OCI-LY7 (cell line): Measurements from ENCODE around the gene HABP4.

Experiments
- EZH2phosphoT487 ChIP-seq: fragments of 200-600 bp; sonication (generic); IDR thresholded peaks from 2 replicates; pipeline ENCODE4 v1.6.1; 2018; ENCODE audit warnings: low read depth, borderline replicate concordance, mild to moderate bottlenecking, mixed run types, antibody characterized with exemption, low read length, moderate library complexity, mixed read lengths
- TF ChIP-seq, protein P1 (sequence below): fragments of 200-600 bp; sonication (generic); conservative IDR thresholded peaks from 2 replicates; pipeline ENCODE4 v1.5.1; 2014; ENCODE audit warnings: mild to moderate bottlenecking, antibody characterized with exemption, low read length, moderate library complexity, mixed read lengths

DNA sequence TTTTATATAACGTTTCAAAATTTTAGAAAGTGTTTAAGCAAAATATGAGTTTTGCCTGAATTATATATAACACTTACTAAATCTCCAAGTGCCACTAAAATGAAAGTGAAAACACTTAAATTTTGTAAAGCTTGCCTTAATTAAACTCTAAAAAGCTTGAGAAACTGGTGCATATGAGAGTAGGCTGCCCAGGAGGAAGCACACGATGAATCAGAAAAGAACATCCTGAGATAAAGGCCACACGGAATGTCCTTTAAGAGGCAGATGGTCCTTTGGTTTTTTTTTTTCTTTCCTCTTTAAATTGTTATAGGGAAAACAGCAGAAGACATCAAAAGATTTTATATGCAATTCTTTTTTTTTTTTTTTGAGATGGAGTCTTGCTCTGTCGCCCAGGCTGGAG, 60.3 kb downstream of the HABP4 start:
- TF ChIP-seq, protein P1, sequence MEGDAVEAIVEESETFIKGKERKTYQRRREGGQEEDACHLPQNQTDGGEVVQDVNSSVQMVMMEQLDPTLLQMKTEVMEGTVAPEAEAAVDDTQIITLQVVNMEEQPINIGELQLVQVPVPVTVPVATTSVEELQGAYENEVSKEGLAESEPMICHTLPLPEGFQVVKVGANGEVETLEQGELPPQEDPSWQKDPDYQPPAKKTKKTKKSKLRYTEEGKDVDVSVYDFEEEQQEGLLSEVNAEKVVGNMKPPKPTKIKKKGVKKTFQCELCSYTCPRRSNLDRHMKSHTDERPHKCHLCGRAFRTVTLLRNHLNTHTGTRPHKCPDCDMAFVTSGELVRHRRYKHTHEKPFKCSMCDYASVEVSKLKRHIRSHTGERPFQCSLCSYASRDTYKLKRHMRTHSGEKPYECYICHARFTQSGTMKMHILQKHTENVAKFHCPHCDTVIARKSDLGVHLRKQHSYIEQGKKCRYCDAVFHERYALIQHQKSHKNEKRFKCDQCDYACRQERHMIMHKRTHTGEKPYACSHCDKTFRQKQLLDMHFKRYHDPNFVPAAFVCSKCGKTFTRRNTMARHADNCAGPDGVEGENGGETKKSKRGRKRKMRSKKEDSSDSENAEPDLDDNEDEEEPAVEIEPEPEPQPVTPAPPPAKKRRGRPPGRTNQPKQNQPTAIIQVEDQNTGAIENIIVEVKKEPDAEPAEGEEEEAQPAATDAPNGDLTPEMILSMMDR = no peak
- TF ChIP-seq EZH2phosphoT487 = no peak
